Measurements from ENCODE around the gene LGR4.

The LGR4 gene

DNA sequence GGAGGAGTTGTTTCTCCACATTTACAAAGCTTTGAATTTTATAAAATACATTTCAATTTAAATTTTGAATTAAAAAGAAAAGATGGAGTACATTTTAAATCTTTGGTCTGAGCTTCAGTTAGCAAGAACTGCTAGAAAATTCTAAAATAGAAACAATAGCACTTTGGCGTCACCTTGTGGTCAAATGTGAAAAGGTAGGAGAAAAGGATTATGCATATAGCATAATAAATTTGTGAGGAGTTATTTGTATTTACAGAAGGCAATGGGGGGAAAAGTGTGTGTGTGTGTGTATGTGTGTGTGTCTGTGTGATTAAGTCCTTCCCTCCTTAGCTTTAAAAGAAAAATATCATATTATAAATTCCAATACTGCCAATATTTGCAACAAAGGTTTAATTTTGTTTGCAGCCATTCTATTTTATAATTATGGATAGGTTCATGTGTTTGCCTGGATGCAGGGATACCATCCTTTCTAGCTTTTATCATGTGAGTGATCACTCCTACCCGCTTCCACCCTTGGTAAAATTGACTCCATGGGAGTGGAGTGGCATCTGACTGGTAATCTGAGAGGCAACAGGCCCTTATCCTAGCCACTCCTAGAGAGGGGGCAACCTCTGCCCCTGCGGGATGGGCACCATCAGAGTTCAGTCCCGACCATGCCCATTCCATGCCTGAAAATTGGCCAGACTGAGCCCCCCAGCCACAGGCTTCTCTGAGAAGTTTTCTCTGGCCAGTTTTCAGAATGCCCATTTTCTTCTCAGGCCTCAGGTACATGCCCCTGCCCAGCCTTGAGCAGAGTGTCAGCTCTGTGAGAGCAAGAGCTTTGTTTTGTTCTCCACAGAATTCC, 13.6 kb upstream of the LGR4 start:
- DNase-seq: peak in 1 of 2 experiments; percentile 17

- DNase-seq: no peak
These were observed 10.2 kb upstream of the LGR4 start for GRCh38 chr11:27482793-27483192.

DNA sequence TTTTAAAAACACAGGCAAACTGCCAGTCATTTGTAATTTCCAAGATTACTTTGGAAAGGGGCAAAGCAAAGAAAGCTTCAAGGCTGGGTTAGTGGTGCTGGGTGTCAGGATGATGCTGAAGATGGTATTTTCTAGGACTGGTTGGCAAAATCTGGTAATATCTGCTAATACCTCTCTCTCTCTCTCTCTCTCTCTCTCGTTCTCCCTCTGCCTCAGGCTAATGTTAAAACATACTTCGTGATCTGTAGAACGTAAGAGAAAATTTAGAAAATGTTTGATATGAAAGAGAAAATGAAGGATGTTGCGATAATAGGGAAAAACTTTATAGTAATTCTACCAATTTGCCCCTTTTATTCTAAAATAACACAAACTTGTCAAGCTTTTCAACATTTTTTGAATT, 9.4 kb upstream of the LGR4 start:
- DNase-seq: no peak

DNA sequence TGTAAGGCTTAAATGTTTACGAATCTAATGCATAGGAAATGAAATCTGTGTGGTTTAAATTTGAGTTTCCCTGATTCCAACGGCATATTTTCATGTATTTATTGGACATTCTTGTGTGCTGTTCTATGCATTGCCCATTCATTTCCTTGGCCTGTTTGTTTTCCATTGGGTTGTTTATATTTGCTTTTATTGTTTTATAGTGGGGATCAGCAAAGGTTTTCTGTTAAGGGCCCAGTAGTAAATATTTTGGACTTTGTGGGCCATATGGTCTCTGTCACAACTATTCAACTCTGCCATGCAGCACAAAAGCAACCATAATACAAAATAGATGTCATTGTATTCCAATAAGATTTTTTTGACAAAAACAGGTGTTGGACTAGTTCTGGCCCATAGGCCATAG, 5.2 kb upstream of the LGR4 start:
- no peak for DNase-seq

- no peak for DNase-seq
These were observed 4.7 kb upstream of the LGR4 start for GRCh38 chr11:27477243-27477642.

GRCh38 chr11:27475622-27476021, 3.0 kb upstream of the LGR4 start:
- DNase-seq: no peak

DNA sequence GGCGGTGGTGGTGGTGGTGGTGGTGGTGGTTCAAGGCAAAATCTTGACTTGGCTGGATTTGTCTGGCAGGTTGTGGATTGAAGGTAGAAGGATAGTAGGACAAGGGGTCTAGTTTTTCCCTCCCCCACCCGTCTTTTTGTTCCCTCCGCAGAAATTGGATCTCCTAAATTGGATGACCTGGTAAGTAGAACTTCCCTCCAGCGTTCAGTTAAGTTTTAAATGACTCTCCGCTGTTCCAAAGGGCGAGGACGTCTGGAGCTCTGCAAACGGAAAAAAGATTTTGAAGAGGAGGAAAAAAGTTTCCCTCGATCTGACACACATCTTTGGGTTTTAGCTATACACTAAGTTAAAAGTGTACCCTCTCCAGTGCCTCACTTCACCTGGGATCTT, 422 bp upstream of the LGR4 start:
- DNase-seq: no peak

DNA sequence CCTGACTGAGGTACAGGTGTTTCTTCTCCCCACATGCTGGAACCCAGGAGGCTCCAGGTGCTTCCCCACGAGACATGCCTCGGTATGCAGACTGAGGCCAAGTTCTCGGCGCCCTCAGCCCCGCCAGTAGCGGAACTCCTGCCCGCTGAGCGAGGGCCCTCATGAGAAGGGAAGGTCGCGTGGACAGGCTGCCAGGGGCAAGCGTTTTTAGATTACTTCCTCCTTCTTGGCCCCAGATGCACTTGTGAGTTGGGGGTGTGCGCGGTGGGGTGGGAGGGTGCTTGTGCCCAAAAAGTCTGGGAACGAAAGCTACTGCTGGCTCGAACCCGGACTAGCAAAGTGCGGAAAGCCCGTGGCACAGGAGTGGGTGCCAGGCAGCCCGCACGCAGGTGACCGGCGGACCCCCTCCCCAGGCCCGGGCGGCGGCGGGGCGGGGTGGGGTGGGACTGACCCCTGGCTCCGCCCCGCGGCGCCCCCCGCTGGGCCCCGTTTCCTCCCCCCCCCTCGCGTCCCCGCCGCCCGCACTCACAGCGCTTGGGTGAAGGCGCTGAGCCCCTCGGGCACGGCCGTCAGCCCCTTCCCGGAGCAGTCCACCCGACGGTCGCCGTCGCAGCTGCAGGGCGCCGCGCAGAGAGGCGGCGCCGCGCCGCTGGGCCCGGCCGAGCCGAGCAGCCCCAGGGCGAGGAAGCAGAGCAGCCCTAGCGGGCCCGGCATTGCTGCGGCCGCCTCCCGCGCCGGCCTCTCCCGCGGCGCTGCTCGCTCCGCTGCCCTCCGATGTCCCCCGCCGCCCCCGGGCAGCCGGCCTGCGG, 797 bp downstream of the LGR4 start:
- DNase-seq: no peak

DNA sequence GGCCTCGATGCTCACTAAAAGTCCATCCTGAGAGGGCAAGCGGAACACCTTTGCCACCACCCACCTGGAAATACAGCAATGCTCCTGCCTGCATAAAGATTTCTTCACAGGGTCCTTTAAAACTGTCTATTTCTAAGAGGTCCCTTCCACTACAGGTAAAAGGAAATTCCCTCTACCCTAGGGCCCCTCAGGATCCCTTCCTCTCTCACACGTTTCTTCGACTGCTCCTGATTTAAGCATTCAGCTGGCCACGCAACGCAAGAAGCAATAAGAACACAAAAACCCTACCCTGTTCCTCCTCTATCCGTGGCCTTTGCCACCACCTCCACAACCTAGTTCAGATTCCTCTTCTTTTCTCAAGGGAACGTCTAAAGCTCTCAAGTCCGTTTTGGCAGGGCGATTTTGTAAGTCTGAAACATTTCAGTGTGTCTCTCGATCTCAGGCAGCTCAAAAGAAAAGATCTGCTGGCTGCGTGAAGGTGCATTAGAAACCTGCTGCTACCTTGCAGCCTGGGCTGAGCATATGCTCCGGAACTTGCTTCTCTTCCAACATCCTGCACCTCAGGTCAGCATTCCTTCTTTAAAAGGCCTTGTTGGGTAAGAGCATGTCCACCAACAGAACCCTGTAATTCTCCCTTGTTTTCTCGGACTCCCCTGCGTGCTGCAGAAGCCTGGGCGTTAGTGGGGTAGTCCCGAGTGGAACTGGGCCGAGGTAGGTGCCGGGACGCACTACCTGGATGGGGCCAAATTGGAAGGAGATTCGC, 1.6 kb downstream of the LGR4 start:
- DNase-seq: no peak

GRCh38 chr11:27470166-27470565, 2.4 kb downstream of the LGR4 start:
- DNase-seq: no peak

GRCh38 chr11:27468995-27469695, 3.4 kb downstream of the LGR4 start:
- no peak for DNase-seq

- no peak for DNase-seq
These were observed 4.2 kb downstream of the LGR4 start for GRCh38 chr11:27468209-27468994.

DNA sequence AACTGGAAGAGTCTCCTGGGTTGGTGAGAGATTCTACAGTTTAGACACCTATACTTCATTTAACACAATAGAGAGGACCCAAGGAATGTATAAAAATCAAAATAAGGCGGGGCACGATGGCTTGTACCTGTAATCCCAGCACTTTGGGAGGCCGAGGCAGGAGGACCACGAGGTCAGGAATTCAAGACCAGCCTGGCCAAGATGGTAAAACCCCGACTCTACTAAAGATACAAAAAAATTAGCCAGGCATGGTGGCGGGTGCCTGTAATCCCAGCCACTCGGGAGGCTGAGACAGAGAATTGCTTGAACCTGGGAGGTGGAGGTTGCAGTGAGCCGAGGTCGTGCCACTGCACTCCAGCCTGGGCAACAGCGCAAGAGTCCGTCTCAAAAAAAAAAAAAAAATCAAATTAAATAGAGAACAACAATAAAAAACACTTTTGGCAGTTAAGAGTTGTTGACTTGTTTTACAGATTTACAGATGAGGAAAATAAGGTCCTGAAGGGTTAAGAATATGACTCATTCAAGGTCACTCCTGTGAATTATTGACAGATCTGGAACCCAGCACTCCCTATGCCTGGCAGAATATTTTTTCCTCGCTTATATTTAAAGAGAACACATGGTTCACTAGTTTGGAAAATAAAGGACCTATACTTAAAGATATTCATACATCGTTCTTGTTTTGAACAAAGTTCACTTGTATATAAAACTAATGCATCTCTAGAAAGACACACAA, 5.2 kb downstream of the LGR4 start:
- no peak for DNase-seq

- DNase-seq: no peak
These were observed 6.2 kb downstream of the LGR4 start for GRCh38 chr11:27466363-27466762.

DNA sequence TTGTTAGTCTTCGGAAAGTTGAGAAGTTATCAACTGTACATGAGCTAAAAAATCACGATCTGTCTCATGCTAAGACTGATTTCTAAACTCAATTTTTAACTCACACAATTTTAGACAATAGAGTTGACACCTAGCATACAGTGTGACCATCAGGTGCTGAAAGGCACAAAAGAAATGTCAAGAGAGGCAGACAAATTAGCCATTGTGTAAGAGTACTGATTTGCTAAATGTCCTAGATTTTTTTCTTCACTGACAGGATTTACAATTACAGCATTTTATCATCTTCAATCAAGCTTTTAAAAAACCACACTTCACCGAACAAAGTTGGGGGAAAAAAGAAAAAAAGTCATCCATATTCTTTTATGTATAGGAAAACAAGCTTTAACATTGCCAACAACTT, 7.0 kb downstream of the LGR4 start:
- no peak for DNase-seq

DNA sequence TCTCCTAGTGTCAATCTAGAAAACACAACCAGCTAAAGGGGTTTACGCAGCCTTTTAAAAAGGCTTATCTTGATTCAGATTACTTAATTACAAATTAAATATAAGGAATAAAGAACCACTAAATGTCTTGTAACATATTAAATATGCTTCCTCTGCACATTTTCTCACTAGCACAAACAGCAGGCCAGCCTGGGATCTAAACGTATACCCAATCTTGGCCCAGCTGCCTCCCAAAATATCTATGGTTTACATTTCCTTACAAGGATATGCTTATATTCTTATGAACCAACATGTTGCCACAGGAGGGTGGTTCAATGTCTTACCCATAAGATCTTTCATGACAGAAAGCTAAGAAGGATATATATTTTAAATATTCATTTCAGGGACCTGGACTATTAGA, 7.7 kb downstream of the LGR4 start:
- DNase-seq: no peak

DNA sequence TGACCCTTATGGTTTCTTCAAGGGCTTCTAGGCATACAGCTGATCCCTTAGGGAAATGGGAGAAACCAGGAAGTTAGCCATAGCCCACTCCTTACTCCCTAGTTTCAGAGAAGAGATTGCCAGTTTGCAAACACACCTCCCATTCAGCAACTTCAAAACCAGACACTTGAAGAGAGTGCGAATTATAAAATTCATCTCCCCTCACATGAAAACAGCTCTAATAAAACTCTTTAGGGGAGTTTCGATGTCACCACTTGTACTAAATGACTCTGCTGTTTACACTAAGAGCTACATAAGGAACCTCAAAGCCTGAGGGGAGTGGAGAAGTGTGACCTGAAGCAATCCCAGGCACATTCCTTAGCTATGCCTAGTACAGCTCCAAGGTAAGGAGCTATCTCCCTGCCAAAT, 8.3 kb downstream of the LGR4 start:
- no peak for DNase-seq

DNA sequence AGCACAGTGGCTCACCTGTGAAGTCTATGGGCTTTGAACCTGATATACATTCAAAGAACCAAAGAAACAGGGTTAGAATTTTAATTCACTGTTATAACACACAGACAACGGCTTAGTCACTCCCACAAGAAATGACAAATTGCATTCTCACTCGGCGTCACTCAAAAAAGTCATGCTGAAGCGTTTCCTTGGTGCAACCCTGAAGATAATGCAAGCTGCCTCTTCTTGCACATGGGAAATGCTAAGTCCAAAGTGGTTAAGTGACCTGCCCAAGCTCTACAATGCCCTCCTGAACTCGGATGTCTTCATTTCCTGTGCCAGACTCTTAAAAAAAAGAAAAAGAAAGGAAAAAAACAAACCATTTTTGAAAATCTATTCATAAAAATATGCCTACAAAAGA, 10.0 kb downstream of the LGR4 start:
- DNase-seq: no peak

DNA sequence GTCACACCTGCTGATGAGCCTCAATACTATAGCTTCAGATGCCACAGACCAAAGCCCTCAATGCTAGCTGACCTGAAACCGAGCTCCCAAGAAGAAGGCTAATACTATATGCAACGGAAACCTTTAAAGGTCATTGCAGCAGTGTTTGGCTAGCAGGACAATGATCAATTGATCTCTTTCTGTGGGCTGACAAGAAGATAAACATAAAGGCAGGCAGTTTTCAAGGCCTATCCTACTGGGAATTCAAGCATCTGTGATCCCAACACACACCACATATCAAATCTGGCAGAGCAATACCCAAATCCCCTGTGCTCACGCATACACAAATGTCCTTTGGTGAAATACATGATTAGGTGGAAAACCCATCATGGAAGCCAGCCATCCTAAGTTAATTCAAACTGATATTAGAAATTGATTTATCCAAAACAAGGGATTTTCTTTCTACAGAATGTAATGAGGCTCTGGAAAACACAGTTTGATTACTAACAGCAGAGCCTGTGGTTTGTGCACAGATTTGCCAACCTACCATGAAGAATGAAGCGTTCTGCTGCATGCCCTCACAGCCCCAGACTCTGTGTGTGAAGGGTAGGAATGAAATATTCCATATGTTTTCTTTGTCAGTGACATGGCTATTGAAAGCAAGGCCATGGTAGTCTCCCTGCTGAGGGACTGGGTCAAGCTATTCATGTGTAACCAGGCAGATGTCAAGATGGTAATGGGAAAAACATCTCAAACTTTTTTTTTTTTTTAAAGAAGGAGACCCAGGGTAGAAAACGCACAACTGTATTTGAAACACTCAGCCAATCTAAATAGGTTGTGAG, 12.2 kb downstream of the LGR4 start:
- DNase-seq: no peak

GRCh38 chr11:27459191-27459590, 13.4 kb downstream of the LGR4 start:
- no peak for DNase-seq

Data from NCI-H187 (cell line).